ENCODE measurements around the gene RFT1.

- TF ChIP-seq CTCF (IDR thresholded peaks at IDR 0.05) (no peak), POLR2A (IDR thresholded peaks at IDR 0.05) (no peak)
Measured at GRCh38 chr3:53071882-53072431, 58.3 kb downstream of the RFT1 start.
